DMS 273 treated with DMSO at 0.1 percent for 48 hours (cell line): ENCODE measurements around the gene DEFB128.

Experiments used
- DNase-seq: peaks from one replicate; lab custom pipeline; 2025; lab: John Stamatoyannopoulos, UW

The DEFB128 gene

DNA sequence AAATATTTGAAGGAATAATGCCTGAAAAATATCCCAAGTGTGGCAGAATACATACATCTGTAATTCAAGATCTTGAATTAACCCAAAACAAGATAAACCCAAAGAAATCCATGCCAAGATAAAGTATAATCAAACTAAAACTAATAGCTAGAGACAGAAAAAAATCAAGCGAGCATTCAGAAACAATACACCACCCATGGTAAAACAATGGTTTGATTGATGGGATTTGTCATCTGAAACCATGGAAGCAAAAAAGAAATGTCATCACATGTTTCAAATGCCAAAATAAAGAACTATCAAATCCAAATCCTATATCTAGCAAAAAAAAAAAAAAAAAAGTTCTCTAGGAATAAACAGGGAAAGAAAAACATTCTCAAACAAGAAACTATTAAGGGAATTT lies 37.4 kb downstream of the DEFB128 start:
- DNase-seq: no peak

GRCh38 chr20:145877-146276 lies 43.6 kb downstream of the DEFB128 start:
- DNase-seq: no peak

GRCh38 chr20:142290-142689 lies 47.2 kb downstream of the DEFB128 start, which contains the start of gene DEFB126:
Gene DEFB126 (plus strand): TSS chr20:142590. CDS start chr20:142629, 39 bp downstream.
- no peak for DNase-seq
